Stimulated activated CD4-positive, alpha-beta T cell treated with anti-CD3 and anti-CD28 coated beads, Interleukin-2, amount 100 ng/mL, for 4 hours (primary cell): Measurements from ENCODE around the gene INSYN1.
"Not testable (repeated sequence)": the region's sequence is repeated elsewhere in the genome, so short reads cannot be mapped to it uniquely, and the experiment has no call there.

Experiments used
- DNase-seq: peaks from one replicate; pipeline ENCODE4 v3.0.0-alpha.2; 2020; ENCODE audit warnings: low read depth

INSYN1 gene

DNA sequence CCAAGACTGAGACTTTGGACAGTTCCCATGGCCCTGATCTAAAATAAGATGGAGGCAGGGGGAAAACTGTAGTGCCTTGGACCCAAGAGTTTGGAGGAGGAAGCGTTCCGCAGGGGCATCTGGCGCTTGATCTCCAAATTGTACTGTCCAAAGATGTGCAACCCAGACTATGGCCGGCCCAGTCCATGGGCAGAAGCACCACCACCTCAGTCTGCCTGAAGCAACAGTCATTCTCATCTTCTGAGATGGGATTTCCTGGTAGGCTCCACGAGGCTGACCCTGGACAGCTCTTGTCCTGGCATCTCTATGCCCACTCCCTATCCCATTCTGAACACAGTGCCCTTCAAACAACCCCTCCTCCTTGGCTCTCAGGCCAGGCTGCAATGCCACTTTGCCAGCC, 3.6 kb downstream of the INSYN1 start:
- no peak for DNase-seq

DNA sequence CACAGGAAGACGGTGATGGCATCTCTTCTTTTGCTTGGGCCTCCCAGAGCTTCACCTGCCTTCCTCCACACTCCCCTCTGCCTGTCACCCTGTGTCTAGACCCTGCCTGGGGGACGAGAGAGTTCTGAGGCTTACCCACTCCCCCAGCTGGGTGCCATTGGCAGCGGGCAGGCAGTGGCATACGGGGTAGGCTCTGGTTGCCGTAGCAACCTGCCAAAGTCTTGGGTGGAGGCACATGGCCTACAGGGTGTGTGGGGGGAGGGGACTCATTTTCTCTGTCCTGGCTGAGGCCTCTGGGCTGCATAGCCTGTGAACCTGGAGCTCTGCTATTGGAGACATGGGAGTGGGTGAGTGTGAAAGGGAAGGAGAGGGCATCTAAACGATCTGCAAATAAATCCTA, 4.4 kb downstream of the INSYN1 start:
- DNase-seq = no peak

DNA sequence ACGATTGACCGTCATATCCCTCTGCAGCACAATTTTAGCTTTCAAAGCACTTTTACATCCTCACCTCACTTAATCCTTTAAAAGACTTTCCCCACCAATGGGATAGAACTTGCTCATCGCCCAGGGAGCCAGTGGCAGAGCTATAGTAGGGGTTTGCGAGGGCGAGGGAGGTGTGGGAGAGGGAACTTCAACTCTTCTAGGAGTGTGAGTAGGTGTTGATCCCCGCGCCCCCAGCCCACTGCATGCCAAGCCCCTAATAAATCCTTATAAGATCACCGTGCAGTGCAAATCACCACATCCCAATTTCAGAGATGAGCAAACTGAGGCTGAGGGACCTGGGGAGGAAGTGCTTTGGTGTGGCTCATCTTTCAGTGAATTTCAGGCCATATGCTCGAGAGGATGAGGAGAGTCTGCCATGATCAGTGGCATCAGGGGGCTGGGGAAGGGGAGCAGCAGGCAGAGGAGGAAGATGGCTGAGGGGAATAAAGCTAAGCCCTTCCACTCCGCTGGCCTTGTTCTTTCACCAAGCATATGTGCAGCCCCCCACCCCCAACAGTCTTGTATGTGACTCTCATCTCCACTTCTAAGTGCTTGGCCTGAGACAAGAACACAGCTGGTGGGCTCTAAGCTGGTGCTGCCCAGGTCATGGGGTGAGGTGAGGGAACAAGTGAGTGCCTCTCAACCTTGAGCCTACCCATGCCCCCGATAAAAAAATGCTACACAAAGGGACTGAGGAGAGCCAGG, 5.1 kb downstream of the INSYN1 start:
- DNase-seq = no peak

- no peak for DNase-seq
Observed at GRCh38 chr15:73746883-73747282, 6.3 kb downstream of the INSYN1 start.

- DNase-seq = no peak
Observed at GRCh38 chr15:73746261-73746660, 6.9 kb downstream of the INSYN1 start.

DNA sequence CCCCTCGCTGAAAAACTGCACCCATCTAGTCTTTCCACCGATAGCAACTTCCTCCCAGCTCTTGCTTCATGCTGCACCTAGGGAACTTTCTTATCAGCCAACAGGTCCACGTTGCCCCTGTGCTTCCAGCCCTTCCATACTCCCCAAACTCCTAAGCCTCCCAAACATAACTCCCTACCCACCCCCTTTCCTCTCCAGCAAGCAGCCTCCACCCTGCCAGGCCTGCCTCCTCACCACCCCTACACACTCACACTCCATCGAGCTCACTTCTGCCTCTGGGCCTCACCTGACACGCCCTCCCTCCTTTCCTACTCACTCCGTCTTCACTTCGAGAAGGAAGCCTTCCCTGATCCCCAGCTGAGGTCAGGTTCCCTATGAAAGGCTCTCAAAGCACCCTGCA, 8.1 kb downstream of the INSYN1 start:
- DNase-seq = no peak

DNA sequence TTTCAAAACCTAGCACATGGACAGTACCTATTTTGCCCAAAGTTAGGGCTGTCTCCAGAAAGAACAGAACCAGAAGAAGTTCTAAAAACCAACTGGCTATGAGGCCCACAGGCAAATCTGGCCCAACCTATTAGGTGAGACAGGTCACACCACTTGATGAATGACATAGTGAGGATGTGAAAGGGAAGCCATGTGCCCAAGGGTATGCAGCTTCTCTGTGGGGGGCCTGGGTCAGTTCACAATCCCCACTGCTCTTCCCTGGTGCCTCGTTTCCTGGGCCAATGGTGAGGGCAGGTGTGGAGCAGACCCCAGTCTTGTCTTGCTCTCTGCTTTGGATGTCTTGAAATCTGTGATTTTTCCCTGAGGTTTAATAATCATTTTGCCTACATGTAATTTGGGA, 8.9 kb downstream of the INSYN1 start:
- DNase-seq = no peak

DNA sequence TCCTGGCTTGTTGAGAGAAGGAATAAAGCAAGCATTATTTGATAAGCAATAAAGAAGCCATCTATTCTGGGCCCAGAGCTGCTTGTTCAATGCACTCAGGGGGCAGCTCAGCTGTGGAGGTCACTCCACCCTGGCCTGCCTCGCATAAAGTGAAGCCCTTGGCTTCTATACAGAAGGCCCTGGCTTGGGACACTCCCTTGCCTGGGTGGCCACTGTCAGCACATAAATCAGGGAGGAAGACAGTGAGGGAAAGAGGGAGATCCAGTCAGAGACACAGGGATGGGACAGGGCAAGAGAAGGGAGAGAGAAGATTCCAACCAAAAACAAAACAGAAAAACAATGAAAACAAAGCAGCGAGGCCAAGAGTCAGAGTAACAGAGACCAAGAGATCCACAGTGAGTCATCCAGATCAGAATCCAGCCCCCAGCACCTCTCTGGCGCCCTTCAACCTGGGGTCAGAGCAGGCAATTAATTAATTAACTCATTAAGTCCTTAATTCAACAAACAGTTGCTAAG, 11.8 kb downstream of the INSYN1 start:
- no peak for DNase-seq

- DNase-seq = no peak
Observed at GRCh38 chr15:73740152-73741048, 12.8 kb downstream of the INSYN1 start.

- DNase-seq = no peak
Observed at GRCh38 chr15:73737535-73737934, 15.6 kb downstream of the INSYN1 start.

DNA sequence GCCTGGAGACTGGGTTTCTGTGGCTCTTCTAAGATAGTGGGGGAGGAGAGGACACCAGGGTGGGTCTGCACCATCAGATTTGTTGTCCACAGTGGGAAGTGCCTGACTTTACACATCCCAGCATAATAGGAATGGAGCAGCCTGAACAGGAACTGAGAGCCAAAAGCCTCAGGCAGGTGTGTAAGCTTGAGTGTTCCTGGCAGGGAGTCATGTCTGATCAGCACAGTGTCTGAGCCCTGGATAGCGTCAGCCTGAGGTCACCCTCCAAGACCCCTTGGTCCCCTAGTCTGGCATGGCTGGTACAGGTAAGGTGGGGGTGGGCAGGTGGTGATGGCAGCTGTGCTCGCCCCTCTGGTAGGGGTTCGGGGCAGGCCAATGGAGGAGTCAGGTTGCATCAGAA, 20.2 kb downstream of the INSYN1 start:
- no peak for DNase-seq

DNA sequence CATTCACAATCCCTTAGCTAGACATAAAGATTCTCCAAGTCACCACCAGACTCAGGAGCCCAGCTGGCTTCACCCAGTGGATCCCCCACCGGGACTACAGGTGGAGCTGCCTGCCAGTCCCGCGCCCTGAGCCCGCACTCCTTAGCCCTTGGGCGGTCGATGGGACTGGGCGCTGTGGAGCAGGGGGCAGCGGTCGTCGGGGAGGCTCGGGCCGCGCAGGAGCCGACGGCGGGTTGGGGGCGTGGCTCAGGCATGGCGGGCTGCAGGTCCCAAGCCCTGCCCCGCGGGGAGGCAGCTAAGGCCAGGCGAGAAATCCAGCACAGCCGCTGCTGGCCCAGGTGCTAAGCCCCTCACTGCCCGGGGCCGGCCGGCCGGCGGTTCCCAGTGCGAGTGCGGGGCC, 21.1 kb downstream of the INSYN1 start:
- not testable (repeated sequence) for DNase-seq

GRCh38 chr15:73727330-73727976, 25.7 kb downstream of the INSYN1 start:
- no peak for DNase-seq

- no peak for DNase-seq
Observed at GRCh38 chr15:73724212-73724611, 28.9 kb downstream of the INSYN1 start.

GRCh38 chr15:73723191-73723590, 30.0 kb downstream of the INSYN1 start:
- DNase-seq = no peak

GRCh38 chr15:73722425-73722824, 30.7 kb downstream of the INSYN1 start:
- no peak for DNase-seq

- no peak for DNase-seq
Observed at GRCh38 chr15:73718694-73719093, 34.5 kb downstream of the INSYN1 start.

DNA sequence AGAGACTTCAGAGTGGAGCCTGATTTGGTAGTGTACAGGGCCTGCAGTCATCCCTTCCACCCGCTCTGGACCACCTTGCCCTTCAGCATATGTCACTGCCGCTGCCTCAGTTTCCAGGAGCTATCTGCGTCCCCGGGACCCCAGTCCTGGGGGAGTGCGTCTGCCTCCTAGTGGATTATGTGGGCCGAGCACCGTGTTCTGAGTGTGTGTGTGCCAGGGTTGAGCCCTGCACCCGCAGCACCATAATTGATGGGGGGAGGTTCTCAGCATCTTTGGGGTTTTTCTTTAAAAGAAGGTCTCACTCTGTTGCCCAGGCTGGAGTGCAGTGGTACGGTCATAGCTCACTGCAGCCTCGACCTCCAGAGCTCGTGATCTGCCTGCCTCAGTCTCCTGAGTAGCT, 35.3 kb downstream of the INSYN1 start:
- no peak for DNase-seq

GRCh38 chr15:73717206-73717605, 35.9 kb downstream of the INSYN1 start:
- no peak for DNase-seq

DNA sequence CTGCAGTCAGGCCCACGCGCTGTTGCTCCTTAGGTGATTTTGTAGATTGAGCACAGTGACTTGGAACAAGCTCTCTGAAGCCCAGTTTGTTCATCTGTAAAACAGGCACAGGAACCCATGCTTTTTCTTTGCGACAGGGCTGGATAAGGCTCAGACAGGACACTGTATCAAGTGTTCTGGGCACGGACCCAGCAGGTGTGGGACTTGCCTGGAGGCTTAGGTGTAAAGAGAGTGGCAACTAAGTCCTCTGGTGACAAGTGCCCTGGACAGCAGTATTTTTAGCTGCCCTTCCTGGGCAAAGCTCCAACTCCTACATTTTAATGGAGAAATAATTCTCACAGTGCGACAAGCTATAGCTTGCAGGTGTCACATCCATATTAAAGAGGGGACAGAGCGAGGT, 36.7 kb downstream of the INSYN1 start:
- DNase-seq = no peak

DNA sequence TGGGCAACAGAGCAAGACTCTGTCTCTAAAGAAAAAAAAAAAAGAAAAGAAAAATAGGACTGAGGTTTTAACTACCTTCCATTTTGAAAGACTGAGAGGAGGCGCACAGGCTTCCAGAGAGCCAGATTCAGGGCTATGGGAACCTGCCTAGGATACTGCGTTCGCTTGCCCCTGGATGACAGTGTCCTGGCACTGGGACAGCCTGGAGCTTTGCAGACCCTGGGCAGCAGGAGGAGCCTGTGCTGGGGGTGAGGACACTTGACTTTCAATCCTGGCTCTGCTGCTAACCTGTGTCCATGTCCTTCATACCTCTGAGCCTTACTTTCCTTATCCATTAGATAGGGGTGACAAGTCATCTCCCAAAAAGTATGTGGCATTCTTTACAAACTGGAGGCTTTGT, 37.7 kb downstream of the INSYN1 start:
- no peak for DNase-seq

- no peak for DNase-seq
Observed at GRCh38 chr15:73714695-73715301, 38.4 kb downstream of the INSYN1 start.
